ELF-1 (cell line): ENCODE data around the gene RSRC1.
"Not testable (repeated sequence)": the region's sequence is repeated elsewhere in the genome, so short reads cannot be mapped to it uniquely, and the experiment has no call there.

ENCODE experiments used
- DNase-seq: peaks from one replicate; pipeline ENCODE4 v3.0.0-alpha.2; 2016; ENCODE audit warnings: low read depth, low spot score

RSRC1 gene

GRCh38 chr3:158458464-158458863 lies 348.6 kb downstream of the RSRC1 start:
- DNase-seq, result no peak

- DNase-seq, result no peak
Observed at GRCh38 chr3:158460926-158461325, 351.0 kb downstream of the RSRC1 start.

- no peak for DNase-seq
Observed at GRCh38 chr3:158463556-158463955, 353.7 kb downstream of the RSRC1 start.

- no peak for DNase-seq
Observed at GRCh38 chr3:158465074-158465473, 355.2 kb downstream of the RSRC1 start.

- DNase-seq, result no peak
Observed at GRCh38 chr3:158470944-158471638, 361.2 kb downstream of the RSRC1 start.

GRCh38 chr3:158471639-158472294 lies 361.9 kb downstream of the RSRC1 start:
- DNase-seq, result no peak

- DNase-seq, result no peak
Observed at GRCh38 chr3:158479051-158479450, 369.2 kb downstream of the RSRC1 start.

- DNase-seq, result no peak
Observed at GRCh38 chr3:158483701-158484235, 373.9 kb downstream of the RSRC1 start.

- no peak for DNase-seq
Observed at GRCh38 chr3:158486200-158486599, 376.3 kb downstream of the RSRC1 start.

- no peak for DNase-seq
Observed at GRCh38 chr3:158488670-158489069, 378.8 kb downstream of the RSRC1 start.

GRCh38 chr3:158489181-158489580 lies 379.3 kb downstream of the RSRC1 start:
- no peak for DNase-seq

GRCh38 chr3:158491968-158492367 lies 382.1 kb downstream of the RSRC1 start:
- DNase-seq, result no peak

- no peak for DNase-seq
Observed at GRCh38 chr3:158492685-158493084, 382.8 kb downstream of the RSRC1 start.

- no peak for DNase-seq
Observed at GRCh38 chr3:158493931-158494330, 384.0 kb downstream of the RSRC1 start.

- no peak for DNase-seq
Observed at GRCh38 chr3:158494673-158495072, 384.8 kb downstream of the RSRC1 start.

- not testable (repeated sequence) for DNase-seq
Observed at GRCh38 chr3:158495398-158495902, 385.6 kb downstream of the RSRC1 start.

GRCh38 chr3:158505117-158505516 lies 395.2 kb downstream of the RSRC1 start:
- no peak for DNase-seq

GRCh38 chr3:158506456-158506855 lies 396.6 kb downstream of the RSRC1 start:
- no peak for DNase-seq

- DNase-seq, result no peak
Observed at GRCh38 chr3:158508481-158508880, 398.6 kb downstream of the RSRC1 start.

GRCh38 chr3:158509891-158510290 lies 400.0 kb downstream of the RSRC1 start:
- DNase-seq, result no peak

- DNase-seq, result not testable (repeated sequence)
Observed at GRCh38 chr3:158516729-158517128, 406.8 kb downstream of the RSRC1 start.

GRCh38 chr3:158519776-158520175 lies 409.9 kb downstream of the RSRC1 start:
- DNase-seq, result no peak

- no peak for DNase-seq
Observed at GRCh38 chr3:158520433-158520832, 410.5 kb downstream of the RSRC1 start.
